GM21367 (cell line): ENCODE results near the gene BCL7C.

Source experiments
- ATAC-seq: cut with Tn5 transposase; IDR thresholded peaks from one replicate; pipeline ENCODE4 v1.9.1; 2021; ENCODE audit not compliant: unreplicated experiment

BCL7C gene

DNA sequence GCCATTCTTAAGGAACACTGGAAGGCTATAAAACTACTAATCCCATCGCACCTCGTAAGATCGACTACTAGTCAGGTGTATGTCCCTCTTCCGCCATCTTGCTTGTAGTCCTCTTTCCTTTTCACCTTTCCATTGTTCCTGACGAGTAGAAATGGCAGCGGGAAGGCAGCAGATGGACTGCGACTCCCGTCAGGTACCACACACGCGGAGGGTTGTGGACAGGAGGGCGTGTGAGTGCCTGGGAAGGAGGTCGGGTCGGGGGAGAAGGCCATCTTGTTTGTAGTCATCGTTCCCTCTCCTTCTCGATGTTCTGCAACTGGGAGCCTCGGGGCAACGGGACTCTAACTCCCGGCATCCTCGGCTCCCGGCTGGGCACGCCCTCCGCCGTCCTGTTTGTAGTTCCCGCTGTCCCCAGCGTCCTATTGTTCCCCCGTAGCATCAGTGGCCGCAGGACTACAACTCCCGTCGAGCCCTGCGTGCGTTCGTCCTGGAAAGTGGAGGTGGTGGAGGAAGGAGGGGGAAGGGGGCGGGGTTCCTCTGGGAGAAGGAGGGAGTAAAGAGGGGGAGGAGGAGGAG, 29.2 kb upstream of the BCL7C start:
- ATAC-seq: peak; percentile 57

- peak; percentile 52 for ATAC-seq
These were observed 28.6 kb upstream of the BCL7C start for GRCh38 chr16:30922420-30922959.

GRCh38 chr16:30921748-30922419, 28.0 kb upstream of the BCL7C start:
- ATAC-seq: no peak

- no peak for ATAC-seq
These were observed 27.5 kb upstream of the BCL7C start for GRCh38 chr16:30921459-30921747.

DNA sequence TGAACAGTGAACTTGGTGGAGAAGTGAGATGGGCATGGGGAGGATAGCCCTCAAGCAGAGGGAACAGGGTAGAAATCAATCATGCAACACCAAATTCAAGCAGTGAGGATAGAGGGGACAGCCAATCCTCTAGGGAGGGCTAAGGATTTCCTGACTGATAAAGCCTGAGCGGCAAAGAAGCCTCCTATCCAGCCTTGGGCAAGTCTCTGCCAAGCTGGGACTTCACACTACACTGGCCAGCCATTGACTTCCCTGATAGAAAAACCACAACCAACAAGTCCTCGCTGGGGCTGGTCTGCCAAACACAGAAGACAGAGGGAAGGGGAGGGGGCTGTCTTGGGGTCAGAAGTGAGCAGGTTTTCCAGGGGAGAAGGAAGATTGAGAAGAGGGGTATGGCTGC, 27.0 kb upstream of the BCL7C start:
- no peak for ATAC-seq

DNA sequence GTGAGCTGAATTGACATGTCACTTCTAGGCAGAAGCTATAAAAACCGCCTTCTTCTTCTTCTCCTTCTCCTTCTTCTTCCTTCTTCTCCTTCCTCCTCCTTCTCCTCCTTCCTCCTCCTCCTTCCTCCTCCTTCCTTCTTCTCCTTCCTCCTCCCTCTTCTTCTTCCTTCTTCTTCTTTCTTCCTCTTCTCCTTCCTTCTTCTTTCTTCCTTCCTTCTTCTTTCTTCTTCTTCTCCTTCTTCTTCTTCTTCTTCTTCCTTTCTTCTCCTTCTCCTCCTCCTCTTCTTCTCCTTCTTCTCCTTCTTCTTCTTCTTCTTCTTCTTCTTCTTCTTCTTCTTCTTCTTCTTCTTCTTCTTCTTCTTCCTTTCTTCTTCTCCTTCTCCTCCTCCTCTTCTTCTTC, 24.7 kb upstream of the BCL7C start:
- ATAC-seq: no peak

DNA sequence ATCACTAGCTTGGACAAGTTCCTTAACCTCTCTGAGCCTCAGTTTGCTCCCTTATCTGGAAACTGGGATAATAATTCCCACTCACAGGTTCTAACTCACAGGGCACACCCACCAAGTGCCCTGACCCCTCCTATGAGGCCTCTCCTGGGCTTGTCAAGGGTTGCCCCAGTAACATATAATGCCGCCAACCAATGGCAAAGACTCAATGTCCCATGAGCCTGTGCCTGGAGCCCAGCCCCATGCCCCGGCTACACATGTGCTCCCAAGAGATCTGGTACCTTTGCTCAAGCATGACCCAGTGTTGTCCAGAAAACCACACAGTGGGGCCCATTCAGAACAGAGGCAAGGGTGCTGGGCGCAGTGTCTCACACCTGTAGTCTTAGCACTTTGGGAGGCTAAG, 21.0 kb upstream of the BCL7C start:
- ATAC-seq: no peak

DNA sequence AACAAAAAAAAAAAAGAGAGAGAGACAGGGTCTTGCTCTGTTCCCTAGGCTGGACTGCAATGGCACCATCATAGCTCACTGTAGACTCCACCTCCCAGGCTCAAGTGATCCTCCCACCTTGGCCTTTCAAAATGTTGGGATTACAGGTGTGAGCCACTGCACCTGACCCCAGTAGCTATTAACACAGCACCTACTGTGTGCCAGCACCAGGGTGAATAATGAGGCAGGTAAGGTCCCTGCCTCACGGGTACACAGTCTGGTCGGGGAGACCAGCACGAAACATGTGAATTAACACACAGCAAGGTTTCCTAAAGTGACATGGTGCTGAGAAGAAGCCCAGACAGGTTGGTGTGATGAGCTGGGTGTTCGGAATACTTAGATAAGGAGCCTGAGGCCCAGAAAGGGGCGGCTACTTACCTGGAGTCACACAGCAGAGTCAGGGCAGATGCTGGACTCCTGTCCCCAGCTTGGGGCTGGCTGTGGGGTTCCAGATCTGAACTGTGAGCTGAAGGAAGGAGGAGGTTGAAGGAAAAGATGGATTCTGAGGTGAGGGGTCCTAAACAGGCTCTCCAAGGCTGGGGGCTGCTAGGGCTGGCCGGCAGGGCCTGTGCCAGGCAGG, 19.0 kb upstream of the BCL7C start:
- no peak for ATAC-seq

DNA sequence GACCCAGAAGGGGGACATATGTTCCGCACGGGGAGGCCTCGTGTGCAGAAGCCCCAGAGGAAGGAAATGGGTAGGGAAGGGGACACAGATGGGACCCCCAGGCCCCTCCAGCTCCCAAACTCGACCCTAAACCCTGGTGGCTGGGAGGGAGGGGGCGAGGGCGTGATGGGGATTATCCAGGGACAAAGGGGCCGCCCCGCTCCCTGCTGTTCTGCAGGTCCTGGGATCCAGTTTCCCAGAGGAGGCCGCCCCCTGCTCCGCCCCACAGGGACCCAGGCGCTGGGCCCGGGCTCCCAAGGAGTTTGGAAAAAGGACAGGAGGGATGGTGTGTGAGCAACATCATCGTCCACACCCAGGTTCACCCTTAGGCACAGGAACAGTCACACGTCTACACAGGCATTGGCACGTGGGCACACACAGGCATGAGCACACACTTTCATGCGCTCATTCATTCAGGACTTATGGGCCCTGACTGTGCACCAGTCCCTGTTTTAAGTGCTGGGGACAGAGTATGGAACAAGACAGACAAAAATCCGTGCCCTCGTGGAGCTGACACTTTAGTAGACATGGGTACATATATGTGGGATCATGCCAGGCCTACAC, 16.7 kb upstream of the BCL7C start:
- ATAC-seq: no peak

DNA sequence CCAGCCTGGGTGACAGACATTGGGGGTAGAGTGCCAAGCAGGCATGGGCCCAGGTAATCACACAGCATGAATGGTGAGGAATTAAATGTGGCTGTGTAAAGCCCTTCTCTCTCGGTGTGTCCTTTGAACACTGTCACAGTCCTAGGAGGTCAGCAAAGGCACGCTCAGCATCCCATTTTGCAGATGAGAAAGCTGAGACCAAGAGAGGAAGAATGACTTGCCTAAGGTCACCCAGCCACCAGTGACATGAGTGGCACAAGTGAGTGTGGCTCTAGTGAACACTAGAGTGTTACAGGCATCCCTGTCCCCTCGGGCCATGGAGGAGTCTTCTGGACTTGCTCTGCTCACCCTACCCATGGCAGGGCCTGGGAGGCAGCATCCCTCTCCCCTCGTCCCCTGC, 13.2 kb upstream of the BCL7C start:
- no peak for ATAC-seq

DNA sequence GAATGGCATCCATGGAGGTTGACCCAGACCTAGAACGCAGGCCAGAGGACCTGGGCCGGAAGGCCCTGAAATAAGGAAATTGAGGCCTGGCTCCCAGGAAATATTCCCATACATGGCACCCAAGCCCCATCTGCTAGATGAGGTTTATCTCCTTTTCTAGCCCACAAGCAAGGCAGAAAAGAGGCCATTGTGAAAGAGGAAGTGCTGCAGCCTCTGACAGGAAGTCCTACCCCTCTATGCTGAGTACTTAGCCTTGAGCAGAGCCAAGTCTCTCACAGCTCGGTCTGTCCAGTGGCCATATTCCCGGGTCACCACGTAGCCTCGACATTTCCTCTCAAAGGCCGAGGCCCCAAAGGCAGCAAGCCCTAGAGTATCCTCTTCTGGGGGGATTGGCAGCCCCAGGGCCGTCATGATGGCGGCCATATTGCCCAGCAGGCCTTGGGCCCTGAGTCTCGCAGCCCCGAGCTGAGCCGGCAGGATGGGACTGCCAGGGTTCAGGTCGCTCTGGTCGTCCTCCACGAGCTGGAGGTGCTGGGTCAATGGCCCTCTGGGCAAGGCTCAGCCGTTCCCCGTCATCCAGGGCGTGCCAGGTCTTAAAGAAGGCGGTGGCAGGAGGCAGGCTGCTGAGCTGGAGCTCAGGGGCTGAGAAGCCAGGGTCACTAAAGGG, 10.4 kb upstream of the BCL7C start:
- ATAC-seq: no peak

DNA sequence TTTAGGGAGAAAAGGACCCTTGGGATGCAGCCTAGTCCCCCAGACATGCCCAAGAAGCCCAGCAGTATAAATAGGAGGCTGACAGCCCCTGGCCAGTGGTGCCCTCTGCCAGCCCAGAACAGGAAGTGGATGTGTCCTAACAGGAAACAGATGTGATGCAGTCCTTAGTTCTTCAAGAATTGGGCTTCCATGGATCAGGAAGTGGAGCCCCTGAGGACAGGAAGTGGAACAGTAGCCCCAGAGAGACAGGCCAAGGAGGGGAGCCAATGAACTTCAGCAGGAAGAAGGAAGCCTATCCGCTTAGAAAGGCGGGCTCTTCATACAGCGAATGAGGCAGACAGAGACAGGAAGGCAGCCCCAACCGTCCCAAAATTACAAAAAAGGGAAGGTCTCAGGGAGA, 9.7 kb upstream of the BCL7C start:
- ATAC-seq: no peak

DNA sequence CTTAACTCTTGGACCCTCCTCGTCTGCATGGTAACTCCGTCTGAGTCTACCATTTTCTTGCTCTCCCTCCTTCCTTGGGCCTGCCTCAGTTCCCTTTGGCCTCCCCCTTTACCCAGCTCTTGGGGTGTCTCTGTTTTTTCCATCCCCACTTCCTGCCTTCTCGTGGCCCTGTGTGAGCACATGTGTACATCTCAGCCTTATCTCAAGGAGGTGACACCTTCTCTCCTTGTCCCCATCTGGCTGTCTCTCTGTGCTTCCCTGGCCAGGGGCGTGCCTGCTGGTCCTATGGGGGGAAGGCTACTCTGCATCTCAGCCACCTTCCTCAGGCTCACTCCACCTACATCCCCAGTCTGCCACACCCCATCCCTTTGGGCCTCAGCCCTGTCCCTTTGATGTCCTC, 9.1 kb upstream of the BCL7C start:
- ATAC-seq: no peak

- ATAC-seq: no peak
These were observed 8.4 kb upstream of the BCL7C start for GRCh38 chr16:30902029-30902972.

DNA sequence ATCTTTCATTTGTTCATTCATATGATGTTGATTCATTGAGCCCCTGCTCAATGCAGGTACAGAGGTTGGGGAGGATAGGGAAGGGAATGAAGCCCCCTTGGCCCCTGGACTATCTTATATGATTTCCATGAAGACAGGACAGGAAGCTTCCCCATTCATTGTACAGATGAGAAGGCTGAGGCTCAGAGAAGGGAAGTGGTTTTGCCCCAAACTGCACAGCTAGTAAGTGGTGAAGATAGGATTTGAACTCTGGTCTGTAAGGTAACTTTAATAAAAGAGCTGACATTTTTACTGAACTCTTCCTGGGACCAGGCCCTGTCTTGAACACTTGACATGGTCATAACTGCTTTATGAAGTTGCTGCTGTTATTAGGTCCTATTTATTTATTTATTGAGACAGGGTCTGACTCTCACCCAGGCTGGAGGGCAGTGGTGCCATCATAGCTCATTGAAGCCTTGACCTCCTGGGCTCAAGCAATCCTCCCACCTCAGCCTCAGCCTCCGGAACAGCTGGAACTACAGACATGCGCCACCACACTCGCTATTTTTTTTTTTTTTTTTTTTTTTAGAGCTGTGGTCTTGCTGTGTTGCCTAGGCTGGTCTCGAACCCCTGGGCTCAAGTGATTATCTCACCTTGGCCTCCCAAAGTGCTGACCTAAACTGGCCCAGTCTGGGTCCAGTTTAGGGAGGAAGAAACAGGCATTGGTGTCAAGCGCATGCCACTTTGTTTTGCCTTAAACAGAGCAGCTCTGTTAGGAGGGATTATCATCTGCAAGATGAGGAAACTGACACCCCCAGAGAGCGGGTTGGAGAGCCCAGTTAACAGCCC, 7.5 kb upstream of the BCL7C start:
- no peak for ATAC-seq

DNA sequence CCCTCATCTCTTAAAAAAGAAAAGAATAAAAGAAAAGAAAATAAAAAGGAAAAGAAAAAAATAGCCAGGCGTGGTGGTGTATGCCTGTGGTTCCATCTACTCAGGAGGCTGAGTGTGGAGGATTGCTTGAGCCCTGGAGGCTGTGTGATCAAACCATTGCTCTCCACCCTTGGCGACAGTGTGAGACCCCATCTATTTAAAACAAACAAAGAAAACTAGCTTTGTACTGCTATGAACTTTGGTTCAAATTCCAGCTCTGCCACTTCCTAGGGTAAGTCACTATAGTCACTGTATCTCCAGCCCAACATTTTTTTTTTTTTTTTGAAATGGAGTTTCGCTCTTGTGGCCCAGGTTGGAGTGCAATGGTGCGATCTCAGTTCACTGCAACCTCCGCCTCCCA, 6.7 kb upstream of the BCL7C start:
- no peak for ATAC-seq

DNA sequence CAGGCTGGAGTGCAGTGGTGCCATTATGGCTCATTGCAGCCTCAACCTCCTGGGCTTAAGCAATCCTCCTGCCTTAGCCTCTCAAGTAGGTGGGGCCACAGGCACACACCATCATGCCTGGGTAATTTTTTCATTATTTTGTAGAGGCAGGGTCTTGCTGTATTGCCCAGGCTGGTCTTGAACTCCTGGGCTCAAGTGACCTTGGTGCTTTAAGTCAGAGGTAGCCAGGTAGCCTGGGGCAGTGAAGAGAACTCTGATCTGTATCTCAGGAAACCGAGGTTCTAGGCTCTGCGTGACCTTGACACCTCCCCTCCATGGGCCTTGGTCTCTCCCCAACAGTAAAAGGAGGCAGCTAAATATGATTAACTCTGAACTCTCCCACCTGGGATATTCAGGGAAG, 5.9 kb upstream of the BCL7C start:
- ATAC-seq: no peak

DNA sequence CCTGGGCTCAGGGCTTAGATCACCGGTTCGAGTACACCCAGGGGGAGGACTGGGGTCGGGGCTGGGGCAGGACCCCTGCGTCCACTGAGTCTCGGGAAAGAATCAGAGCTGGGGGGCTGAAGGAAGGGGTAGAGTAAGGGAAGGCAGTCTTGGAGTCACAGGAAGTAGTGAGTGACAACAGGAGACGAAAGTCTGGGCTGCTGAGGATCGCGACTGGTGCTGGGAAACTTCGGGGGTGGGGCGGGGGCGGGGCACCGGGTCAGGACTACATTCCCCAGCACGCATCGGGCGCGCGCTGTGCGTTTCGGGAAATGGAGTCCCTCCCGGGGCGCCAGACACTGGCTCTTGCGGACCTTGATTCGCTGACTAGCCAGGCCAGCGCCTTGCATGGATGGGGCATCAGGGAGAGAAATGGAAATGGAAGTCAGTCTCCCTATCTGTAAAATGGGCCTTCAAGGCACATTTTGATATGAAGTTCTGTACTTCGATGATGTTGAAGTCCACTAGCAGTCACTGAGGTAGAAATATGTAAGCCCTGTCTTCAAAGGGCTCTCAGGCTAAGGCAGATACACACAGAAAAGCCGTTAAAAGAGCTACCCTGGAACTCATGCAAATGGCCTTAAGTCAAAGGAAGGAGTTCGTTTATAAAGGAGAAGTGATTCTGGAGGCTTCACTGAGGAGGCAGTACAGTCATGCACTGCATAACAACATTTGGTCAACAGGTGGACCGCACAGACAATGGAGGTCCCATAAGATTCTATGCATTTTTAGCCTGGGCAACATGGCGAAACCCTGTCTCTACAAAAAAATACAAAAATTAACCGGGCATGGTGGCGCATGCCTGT, 3.2 kb upstream of the BCL7C start:
- ATAC-seq: no peak
